Ishikawa (cell line): ENCODE results near the gene HMGCS1.

ENCODE experiments used
- CEBPB ChIP-seq: IDR thresholded peaks from 2 replicates; pipeline ENCODE4 v1.6.1; 2012
- CREB1 ChIP-seq: IDR thresholded peaks from 2 replicates; pipeline ENCODE4 v1.6.1; 2012; ENCODE audit warnings: low read depth
- EP300 ChIP-seq: IDR thresholded peaks from 2 replicates; pipeline ENCODE4 v1.6.1; 2012; ENCODE audit warnings: borderline replicate concordance
- TAF1 ChIP-seq: IDR thresholded peaks from 2 replicates; pipeline ENCODE4 v1.6.1; 2012; ENCODE audit warnings: low read depth, mild to moderate bottlenecking
- TF ChIP-seq, protein P1 (sequence below): IDR thresholded peaks from 2 replicates; pipeline ENCODE4 v1.6.1; 2012; ENCODE audit warnings: low read depth, mild to moderate bottlenecking

DNA sequence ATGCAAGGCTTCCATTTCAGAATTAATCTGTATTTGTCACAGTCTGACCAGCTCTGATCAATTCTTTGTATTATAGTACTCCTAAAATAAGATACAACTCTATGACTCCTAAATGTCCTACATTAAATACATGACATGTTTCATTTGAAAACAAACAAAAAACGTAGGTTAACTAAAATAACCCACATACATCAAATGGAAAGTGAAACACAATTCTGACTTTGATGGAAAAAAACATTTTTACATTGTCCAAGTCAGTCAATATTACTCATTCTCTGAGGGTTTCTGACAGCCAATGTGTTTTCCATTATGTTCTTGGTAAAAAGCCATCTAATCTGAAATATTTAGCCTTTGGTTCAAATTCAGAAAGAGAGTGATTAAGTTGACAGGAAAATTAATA lies 8.7 kb downstream of the HMGCS1 start:
- TF ChIP-seq, protein P1, sequence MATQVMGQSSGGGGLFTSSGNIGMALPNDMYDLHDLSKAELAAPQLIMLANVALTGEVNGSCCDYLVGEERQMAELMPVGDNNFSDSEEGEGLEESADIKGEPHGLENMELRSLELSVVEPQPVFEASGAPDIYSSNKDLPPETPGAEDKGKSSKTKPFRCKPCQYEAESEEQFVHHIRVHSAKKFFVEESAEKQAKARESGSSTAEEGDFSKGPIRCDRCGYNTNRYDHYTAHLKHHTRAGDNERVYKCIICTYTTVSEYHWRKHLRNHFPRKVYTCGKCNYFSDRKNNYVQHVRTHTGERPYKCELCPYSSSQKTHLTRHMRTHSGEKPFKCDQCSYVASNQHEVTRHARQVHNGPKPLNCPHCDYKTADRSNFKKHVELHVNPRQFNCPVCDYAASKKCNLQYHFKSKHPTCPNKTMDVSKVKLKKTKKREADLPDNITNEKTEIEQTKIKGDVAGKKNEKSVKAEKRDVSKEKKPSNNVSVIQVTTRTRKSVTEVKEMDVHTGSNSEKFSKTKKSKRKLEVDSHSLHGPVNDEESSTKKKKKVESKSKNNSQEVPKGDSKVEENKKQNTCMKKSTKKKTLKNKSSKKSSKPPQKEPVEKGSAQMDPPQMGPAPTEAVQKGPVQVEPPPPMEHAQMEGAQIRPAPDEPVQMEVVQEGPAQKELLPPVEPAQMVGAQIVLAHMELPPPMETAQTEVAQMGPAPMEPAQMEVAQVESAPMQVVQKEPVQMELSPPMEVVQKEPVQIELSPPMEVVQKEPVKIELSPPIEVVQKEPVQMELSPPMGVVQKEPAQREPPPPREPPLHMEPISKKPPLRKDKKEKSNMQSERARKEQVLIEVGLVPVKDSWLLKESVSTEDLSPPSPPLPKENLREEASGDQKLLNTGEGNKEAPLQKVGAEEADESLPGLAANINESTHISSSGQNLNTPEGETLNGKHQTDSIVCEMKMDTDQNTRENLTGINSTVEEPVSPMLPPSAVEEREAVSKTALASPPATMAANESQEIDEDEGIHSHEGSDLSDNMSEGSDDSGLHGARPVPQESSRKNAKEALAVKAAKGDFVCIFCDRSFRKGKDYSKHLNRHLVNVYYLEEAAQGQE, result no peak
- TF ChIP-seq EP300 (no peak), CEBPB (no peak), CREB1 (no peak), TAF1 (no peak)
